ENCODE results near the gene NUDC. TPM values are rescaled to one million over a fixed set of nuclear protein-coding genes. Genes with fewer than 3 reads are reported as not detected.
A peak's percentile ranks its signal among the peaks of the same experiment; 100 is the strongest.
"Not testable (repeated sequence)": the region's sequence is repeated elsewhere in the genome, so short reads cannot be mapped to it uniquely, and the experiment has no call there.

Gene NUDC
- total RNA-seq, 1 experiment from 2014 or later: 161 TPM

DNA sequence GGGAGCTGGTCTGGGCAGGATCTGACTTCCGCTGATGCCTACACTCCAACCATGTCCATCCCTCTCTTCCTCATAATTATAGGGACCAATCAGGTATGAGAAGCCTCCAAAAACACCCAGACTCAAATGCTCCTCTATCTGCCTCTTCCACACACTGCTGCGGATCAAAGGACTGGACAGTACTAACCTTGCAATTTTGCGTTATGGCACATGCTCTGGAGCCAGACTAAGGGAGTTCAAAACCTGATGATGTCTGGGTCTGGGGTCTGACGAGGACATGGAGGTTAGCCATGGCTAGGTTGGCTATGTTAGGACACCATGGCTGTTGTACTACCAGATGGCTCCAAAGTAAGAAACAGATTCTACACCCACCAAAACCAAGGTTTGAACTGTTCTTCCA is 41.8 kb upstream of the NUDC start:
- ChIA-PET CTCF (no interaction called here), POLR2A (no interaction called here)
- no peak for TF ChIP-seq TCF7L2 (IDR thresholded peaks at IDR 0.05; ENCODE audit: low read depth, low read length)
- TF ChIP-seq, protein P1, sequence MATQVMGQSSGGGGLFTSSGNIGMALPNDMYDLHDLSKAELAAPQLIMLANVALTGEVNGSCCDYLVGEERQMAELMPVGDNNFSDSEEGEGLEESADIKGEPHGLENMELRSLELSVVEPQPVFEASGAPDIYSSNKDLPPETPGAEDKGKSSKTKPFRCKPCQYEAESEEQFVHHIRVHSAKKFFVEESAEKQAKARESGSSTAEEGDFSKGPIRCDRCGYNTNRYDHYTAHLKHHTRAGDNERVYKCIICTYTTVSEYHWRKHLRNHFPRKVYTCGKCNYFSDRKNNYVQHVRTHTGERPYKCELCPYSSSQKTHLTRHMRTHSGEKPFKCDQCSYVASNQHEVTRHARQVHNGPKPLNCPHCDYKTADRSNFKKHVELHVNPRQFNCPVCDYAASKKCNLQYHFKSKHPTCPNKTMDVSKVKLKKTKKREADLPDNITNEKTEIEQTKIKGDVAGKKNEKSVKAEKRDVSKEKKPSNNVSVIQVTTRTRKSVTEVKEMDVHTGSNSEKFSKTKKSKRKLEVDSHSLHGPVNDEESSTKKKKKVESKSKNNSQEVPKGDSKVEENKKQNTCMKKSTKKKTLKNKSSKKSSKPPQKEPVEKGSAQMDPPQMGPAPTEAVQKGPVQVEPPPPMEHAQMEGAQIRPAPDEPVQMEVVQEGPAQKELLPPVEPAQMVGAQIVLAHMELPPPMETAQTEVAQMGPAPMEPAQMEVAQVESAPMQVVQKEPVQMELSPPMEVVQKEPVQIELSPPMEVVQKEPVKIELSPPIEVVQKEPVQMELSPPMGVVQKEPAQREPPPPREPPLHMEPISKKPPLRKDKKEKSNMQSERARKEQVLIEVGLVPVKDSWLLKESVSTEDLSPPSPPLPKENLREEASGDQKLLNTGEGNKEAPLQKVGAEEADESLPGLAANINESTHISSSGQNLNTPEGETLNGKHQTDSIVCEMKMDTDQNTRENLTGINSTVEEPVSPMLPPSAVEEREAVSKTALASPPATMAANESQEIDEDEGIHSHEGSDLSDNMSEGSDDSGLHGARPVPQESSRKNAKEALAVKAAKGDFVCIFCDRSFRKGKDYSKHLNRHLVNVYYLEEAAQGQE (IDR thresholded peaks at IDR 0.05; ENCODE audit: insufficient read depth in 1 of 2, low read depth in 2 of 2, low read length in 1 of 2): no peak
- TF ChIP-seq POLR2AphosphoS5 (IDR thresholded peaks at IDR 0.05; ENCODE audit: low read depth, low read length): no peak
- TF ChIP-seq SIN3A (IDR thresholded peaks at IDR 0.05; ENCODE audit: borderline replicate concordance, insufficient read depth, low read depth, low read length): no peak
- TF ChIP-seq CTCF (IDR thresholded peaks at IDR 0.05): no peak
- Histone ChIP-seq H3K27me3 (ENCODE audit: control insufficient read depth, insufficient read depth, low read length) (no peaks in the 10 kb centered on the region), H3K4me3 (ENCODE audit: low read depth in 2 of 2, low read length in 2 of 2) (no peak overlapping the region), H3K27ac (ENCODE audit: low read length) (no peak overlapping the region), H3K36me3 (ENCODE audit: control insufficient read depth, insufficient read depth, low read length) (peaks cover 15% of the 10 kb centered on the region; the same call in 1 of the 2 replicates), H3K9me3 (ENCODE audit: control insufficient read depth, insufficient read depth, low read depth, low read length) (no peaks in the 10 kb centered on the region), H3K4me1 (ENCODE audit: control insufficient read depth, insufficient read depth, low read length) (no peaks in the 10 kb centered on the region)
- DNase-seq (ENCODE audit: low read depth, low spot score): no peak
- no peak for ATAC-seq
- intact Hi-C loops (cut with micrococcal nuclease; ENCODE audit: unreplicated experiment) (loop anchor here (5.0 kb wide), 1 partner anchor 277 kb away; no protein-coding TSS in a partner anchor), in situ Hi-C loops (cut with HindIII; ENCODE audit: low pct_unique_long_range_greater_than_20kb, low sequenced_read_pairs) (no loop called here)
- no TSS peak for BruUV-seq (replicated peaks)

DNA sequence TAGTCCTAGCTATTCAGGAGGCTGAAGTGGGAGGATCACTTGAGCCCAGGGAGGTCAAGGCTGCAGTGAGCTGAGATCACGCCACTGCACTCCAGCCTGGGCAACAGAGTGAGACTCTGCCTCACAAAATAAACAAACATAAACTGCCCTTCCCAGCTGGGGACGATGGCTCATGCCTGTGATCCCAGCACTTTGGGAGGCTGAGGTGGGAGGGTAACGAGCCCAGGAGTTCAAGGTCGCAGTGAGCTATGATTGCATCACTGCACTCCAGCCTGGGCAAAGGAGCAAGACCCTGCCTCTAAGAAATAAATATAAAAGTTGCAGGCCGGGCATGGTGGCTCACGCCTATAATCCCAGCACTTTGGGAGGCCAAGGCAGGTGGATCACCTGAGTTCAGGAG is 39.9 kb upstream of the NUDC start:
- H3K4me1 ChIP-seq (ENCODE audit: control insufficient read depth, insufficient read depth, low read length); intact Hi-C loops (cut with micrococcal nuclease; ENCODE audit: unreplicated experiment); in situ Hi-C loops (cut with HindIII; ENCODE audit: low pct_unique_long_range_greater_than_20kb, low sequenced_read_pairs); BruUV-seq (replicated peaks); H3K4me3 ChIP-seq (ENCODE audit: low read depth in 2 of 2, low read length in 2 of 2); H3K27me3 ChIP-seq (ENCODE audit: control insufficient read depth, insufficient read depth, low read length); H3K27ac ChIP-seq (ENCODE audit: low read length); H3K9me3 ChIP-seq (ENCODE audit: control insufficient read depth, insufficient read depth, low read depth, low read length); DNase-seq (ENCODE audit: low read depth, low spot score): not testable (repeated sequence)
- H3K36me3 ChIP-seq (ENCODE audit: control insufficient read depth, insufficient read depth, low read length): peaks cover 17% of the 10 kb centered on the region; the same call in 1 of the 2 replicates
- ATAC-seq: peak; percentile 72
- CTCF ChIA-PET: interaction anchor here (0.6 kb wide), 2 partner anchors 20 to 381 kb away, joined by 3 to 4 read pairs; no protein-coding TSS in a partner anchor
- POLR2A ChIA-PET: interaction anchor here (0.6 to 2.0 kb wide), 4 partner anchors 19 to 217 kb away, joined by 3 to 7 read pairs (median 4); partner anchors contain the start of gene GPATCH3

DNA sequence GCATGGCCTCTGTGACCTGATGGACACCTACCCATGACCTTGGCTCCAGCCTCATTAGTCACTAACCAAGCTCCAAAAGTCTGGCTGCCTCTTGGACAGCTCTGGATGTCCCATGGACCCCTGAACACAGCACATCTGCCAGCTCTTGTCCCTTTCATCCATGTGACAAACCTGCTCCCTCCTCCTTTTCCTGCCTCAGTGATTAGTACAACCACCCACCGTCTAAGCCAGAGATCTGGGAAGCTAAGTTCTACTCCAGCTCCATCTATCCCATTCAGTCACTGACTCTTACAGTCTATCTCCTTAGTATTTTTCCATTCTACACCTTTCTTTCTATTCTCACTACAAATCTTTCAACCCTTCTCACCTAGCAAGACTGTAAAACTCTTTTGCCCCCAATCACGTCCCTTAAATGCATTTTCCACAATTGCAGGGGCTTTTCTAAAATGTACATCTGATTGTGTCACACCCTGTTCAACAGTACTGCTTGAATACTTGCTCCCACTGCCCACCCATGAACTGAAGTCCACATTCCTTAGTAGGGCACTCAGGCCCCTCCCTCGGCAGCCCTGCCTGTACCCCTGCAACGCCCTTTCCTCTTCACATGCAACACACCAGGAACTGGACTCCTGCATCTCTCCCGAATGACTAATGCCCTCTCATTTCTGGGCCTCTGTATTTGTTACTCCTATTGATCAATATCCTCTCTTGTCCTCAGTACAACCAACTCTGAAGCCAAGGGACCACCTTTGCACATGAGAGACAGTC is 38.7 kb upstream of the NUDC start:
- BruUV-seq (replicated peaks): TSS peak; percentile 48
- in situ Hi-C loops (cut with HindIII; ENCODE audit: low pct_unique_long_range_greater_than_20kb, low sequenced_read_pairs) (no loop called here), intact Hi-C loops (cut with micrococcal nuclease; ENCODE audit: unreplicated experiment) (no loop called here)
- DNase-seq (ENCODE audit: low read depth, low spot score) (no peak), ATAC-seq (no peak)
- Histone ChIP-seq H3K4me1 (ENCODE audit: control insufficient read depth, insufficient read depth, low read length) (no peaks in the 10 kb centered on the region), H3K4me3 (ENCODE audit: low read depth in 2 of 2, low read length in 2 of 2) (no peak overlapping the region), H3K36me3 (ENCODE audit: control insufficient read depth, insufficient read depth, low read length) (peaks cover 18% of the 10 kb centered on the region; the same call in 1 of the 2 replicates), H3K27me3 (ENCODE audit: control insufficient read depth, insufficient read depth, low read length) (no peaks in the 10 kb centered on the region), H3K27ac (ENCODE audit: low read length) (no peak overlapping the region), H3K9me3 (ENCODE audit: control insufficient read depth, insufficient read depth, low read depth, low read length) (no peaks in the 10 kb centered on the region)
- TF ChIP-seq POLR2AphosphoS5 (IDR thresholded peaks at IDR 0.05; ENCODE audit: low read depth, low read length) (no peak; the same call in 1 of the 2 replicates), SIN3A (IDR thresholded peaks at IDR 0.05; ENCODE audit: borderline replicate concordance, insufficient read depth, low read depth, low read length) (no peak), CTCF (IDR thresholded peaks at IDR 0.05) (no peak), TCF7L2 (IDR thresholded peaks at IDR 0.05; ENCODE audit: low read depth, low read length) (no peak)
- TF ChIP-seq, protein P1 (IDR thresholded peaks at IDR 0.05; ENCODE audit: insufficient read depth in 1 of 2, low read depth in 2 of 2, low read length in 1 of 2): no peak
- POLR2A ChIA-PET: interaction anchor here (0.5 to 2.0 kb wide), 4 partner anchors 12 to 38 kb away, joined by 3 to 7 read pairs (median 4); partner anchors contain the start of gene GPATCH3
- CTCF ChIA-PET: no interaction called here

Measured in Panc1 (cell line).